ENCODE data around the gene PAF1.
"Not testable (repeated sequence)": the region's sequence is repeated elsewhere in the genome, so short reads cannot be mapped to it uniquely, and the experiment has no call there.

Gene PAF1

DNA sequence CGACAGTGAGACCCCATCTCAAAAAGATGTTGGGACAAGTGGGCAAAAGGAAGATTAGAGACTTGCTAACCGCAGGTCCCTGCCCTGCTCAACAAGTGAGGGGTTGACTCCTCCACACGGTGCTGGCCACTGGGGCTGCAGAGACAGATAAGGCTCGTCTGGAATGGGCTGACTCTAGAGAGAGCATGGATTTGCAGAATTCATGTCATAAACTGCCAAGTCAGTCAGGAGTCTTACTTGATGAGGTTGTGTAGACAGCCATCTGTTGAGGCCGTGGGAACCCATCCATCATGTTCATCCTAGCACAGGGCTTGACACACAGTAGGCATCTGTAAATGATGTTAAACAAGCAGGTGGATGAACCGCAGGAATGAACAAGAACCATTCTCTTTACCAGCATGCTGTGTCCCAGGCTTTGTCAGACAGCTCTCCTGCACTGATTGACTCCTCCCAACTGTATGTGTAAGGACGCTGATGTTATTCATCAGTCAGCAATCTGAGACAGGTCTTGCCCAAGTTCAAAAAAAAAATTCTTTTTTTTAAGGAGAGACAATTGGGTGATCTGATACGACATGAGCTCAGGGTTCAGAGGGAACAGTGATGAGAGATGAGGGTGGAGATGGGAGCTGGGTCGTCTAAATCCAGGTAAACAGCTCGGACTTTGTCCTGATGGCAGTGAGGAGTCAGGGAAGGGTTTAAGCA lies 8.8 kb downstream of the PAF1 start:
- no peak for DNase-seq

DNA sequence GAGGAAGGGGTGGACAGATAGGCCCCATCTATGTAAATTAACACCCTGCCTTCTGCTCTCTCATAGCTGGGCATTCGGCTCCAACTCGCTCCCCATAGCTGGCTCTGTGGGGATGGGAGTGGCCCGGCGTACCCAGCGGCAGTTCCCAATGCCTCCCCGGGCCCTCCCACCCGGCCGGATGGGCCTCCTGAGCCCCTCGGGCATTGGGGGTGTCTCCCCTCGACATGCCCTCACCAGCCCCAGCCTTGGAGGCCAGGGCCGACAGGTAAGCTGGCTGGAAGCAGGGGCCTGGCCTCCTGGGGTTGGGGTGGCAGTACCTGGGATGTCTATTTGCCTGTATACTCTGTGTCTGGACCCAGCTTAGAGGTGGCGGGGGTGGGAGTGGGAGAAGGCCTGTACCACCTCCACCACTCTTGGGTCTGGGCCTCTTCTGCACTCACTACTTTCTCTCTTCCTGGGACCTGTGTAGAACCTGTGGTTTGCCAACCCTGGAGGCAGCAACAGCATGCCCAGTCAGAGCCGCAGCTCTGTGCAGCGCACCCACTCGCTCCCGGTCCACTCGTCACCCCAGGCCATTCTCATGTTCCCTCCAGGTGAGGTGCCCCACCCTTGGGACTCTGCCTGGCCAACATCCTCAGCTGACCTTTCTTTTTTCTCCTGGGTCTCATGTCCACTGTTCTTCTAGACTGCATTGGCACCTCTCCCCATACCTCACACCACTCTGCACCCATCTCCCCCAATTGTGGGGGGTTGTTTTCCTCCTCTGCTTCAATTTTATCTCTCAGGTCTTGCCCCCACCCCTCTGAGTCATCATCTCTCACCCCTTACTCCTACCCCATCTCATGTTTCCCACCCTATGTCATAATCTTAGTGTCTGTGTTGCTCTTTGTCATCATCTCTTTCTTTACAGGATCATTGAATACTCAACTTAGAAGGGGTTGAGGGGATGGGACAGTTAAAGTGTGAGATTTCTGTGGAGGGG lies 10.1 kb downstream of the PAF1 start:
- DNase-seq: no peak

DNA sequence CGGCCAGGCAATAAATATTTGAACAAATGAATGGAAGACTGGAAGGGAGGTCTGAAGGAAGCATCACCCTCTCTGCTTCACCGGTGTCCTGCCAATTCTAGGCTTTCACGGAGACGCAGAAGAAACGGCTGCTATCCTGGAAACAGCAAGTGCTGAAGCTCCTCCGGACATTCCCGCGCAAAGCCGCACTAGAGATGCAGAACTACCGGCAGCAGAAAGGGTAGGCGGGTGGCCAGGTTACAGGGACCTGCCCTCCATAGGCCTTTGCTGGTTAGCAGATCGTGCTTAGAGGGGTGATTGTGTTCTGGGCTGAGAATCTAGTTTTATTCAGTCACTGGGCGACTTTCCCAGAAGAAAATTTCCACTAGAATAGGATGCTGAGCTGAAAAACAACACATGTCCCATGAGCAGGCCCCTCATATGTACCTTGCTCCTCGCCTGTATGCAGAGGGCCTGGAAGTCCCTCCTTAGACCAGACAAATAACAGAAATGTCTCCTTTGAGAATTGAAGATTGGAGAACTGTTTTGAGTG lies 11.0 kb downstream of the PAF1 start:
- DNase-seq: no peak

DNA sequence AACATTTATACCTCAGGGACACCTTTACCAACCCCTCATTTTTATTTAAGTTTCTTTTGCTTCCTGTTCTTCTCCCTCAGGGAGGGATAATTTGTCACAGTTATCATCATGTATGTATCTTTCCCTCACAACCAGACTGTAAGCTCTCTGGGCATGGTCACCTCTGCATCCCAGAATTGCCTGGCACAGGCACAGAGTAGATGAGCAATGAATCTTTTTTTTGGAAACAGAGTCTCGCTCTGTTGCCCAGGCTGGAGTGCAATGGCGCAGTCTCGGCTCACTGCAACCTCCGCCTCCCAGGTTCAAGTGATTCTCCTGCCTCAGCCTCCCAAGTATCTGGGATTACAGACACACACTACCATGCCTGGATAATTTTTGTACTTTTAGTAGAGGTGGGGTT lies 11.5 kb downstream of the PAF1 start:
- DNase-seq: not testable (repeated sequence)

DNA sequence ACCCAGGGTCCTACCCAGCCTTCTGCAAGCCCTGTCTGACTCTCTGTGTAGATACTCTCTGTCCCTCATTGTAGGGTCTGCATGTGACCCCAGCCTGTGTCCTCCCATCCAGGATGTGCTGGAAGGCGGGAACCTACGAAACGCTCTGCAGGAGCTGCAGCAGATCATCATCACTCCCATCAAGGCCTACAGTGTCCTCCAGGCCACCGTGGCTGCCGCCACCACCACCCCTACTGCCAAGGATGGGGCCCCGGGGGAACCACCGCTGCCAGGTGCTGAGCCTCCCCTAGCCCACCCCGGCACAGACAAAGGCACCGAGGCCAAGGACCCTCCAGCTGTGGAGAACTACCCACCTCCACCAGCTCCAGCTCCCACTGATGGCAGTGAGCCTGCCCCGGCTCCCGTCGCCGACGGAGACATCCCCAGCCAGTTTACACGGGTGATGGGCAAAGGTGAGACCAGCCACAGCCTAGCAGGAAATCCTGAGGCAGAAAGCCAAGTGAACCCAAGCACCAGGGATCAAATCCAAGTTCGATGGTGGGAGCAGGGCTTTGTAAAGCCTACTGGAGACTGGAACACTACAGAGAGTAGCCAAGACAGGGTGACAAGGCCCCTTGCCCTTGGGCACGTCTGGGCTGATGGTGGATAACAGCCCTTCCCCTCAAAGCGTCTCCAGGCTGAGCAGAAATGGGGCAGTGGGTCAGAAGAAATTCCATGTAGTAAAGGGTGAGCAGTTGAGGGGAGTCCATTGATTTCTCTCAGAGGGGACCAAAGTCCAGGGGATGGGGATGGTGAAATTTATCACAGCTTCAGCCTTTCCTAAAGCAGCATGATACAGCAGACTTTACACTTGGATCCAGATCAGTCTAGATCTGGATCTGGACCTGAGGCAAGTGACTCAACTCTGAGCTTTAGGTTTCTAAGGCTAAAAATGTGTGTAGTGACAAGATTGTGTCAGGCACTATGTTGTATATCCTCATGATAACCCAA lies 13.2 kb downstream of the PAF1 start:
- no peak for DNase-seq

DNA sequence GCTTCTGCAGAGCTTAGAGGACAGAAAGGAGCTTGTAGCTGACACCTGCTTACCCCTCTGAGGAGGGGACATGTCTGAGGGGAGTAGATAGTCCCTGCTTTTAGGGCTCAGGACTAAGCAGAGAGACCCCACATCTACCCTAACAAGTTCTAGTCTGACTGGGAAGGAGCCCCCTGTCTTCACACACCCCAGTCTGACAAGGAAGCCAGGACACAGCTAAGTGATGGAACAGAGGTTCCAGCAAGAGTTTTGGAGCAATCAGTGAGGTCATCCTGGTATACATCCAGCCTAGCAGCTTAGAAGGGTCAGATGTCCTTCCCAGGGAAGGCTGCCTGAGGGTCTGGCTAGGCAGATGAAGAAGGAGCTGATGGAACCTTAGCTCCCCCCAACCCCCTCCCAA lies 15.0 kb downstream of the PAF1 start:
- no peak for DNase-seq

DNA sequence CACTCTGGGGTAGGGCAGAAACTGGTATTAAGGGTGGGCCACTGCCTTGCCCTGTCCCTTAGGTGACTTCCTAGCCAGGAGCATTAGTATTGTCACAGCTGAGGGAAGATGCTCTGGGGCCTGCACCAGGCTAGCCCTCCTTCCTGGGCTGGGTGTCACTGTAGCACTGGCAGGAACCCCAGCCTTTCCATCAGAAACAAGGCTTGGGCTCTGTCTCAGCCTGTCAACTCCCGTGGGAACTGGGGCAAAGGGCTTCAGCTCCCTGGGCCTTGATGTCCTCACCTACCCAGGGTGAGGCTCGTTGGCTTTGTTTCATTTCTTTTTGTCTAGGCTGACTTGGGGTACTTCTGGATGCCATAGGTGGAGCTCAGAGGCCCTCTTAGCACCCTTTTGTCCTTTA lies 18.0 kb downstream of the PAF1 start:
- peak; percentile 28 for DNase-seq

DNA sequence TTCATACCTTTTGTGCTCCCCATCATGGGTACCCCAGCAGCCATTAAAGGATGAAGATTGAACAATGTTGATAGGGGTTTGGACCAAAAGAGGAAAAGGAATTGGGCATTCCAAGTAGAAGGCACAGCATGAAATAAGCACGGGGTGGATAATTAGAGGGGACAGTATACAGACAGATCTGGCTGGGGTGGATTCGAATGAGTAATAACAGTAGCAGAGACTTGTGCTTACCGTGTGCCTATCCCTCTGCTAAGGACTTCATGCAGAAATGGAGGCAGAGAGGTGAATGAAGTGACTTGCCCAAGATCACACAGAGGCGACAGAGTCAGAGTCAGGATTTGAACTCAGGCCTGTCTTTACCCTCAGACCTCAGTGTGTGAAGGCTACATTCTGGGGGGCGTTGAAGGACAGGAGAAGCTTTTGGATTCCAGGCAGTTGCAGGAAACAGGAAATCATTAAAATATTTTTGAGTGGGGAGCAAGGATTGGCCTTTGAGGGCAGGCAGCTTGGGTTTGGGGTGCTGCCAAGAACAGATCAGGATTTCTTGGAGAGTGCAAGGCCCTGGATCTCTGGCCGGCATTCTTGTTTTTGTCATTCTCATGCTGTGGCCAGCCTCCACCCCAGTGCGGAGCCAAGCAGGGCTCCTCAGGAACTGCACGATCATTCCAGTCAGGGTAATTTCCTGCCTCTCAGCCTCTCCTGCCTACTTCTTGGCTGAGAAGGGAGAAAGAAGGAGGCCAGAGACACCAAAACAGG lies 18.7 kb downstream of the PAF1 start:
- DNase-seq: peak; percentile 93

DNA sequence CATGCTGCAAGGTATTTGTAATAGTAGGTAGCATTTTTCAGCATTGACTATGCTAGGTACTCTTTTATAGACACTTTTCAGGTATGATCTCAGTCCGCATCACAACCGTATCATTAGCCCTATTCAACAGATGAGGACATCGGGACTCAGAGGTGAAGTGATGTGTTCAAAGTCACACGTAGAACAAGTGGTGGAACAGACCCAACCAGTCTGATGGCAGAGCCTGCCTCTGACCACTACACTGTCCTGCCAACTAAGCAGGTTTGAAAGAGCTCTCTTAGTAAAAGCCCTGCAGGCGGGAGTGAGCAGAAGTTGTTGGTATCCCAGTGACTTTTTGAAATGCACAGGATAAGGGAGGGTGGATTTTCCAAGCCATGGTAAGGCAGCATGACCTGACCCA lies 20.2 kb downstream of the PAF1 start:
- DNase-seq: no peak

DNA sequence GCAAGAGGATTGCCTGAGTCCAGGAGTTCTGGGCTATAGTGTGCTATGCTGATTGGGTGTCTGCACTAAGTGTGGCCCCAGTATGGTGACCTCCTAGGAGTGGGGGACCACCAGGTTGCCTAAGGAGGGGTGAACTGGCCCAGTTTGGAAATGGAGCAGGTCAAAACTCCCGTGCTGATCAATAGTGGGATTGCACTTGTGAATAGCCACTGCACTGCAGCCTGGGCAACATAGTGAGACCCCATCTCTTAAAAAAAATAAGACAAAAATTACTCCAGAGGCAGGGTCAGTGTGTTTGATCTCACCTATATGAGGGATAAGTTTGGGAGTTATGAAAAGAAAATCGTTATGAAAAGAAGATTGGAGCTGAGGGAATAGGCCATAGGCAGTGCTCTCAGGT lies 21.7 kb downstream of the PAF1 start:
- no peak for DNase-seq

DNA sequence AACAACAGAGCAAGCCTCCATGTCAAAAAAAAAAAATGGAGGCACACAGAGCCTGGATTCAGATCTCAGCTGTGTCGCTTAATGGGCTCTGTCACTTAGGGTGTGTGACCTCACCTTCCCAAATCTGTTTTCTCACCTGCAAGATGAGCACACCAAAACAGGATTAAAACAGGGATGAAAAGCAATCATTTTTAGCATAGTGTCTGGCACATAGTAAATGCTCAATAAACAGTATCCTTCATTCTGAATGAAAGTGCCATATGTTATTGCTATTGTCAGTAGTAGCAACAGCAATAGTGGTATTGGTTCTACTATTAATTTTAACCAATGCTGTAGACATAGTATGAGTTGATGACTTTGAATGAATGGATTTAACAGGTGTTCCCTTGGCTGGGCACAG lies 25.4 kb downstream of the PAF1 start:
- DNase-seq: no peak

DNA sequence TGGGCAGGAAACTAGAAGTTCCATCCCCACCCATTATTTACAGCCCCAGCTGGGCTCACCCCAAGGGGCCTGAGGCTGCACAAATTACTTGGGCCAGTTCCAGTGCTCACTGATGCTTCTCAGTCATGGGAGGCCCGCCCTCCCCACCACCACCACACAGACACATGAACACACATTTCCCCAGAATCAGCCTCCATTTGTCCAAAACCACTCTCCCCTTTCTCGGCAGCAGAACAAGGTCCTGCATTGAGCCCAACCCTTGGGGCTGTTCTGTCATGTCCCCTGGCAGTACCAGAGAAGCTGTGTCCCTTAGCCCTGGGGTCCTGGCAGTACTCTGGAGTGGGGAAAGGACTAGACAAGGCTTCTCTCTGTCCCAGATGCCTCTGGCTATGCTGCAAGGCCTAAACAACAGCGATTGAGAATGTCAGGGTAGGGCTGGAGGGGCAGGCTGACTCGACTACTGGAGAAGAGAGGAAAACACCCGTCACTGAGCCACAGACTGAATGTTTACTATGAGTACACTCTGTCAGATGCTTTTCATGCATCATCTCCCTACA lies 26.9 kb downstream of the PAF1 start:
- DNase-seq: peak; percentile 12

DNA sequence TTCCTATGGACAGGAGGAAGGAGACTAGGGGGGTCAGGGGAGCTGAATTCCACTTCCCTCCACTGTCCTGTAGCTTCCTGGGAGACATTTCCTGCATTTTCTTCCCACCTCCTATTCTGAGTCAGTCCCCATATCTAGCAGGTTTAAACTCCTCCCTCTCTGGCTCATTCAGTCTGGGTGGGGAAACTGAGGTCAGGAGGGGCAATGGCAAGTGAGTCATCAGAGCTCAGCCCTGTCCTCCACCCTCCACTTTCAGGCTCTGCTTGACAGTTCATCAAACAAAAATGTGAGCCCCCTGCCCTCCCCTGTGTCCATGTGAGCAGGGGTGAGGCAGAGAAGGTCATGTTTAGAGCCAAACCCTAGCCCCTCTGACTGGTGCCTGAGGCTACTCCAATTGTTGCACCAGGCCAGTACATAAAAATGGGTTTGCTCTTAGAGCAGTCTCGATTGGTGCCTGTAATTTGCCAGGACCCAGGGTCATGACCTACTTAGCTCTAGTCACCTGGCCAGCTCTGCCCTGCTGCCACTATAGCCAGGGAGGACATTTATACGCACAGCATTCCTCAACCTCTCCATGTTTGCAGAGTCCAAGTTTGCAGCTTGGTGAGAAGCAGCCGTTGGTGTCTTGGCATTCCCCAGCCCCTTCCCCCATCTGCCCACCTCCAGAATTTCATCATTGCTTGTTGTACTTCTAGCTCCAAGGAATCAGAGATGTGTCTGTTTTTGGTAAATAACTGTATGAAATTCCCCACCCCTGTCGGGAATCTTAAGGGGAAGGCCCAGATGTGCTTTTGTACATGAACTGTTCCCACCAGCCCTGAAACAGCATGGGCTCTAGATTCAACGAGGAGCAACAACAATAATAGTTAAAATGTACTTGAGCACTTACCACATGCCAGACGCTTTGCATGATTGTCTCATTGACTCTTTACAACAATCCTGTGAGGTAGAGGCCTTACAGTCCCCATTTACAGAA lies 27.9 kb downstream of the PAF1 start:
- peak; percentile 74 for DNase-seq

DNA sequence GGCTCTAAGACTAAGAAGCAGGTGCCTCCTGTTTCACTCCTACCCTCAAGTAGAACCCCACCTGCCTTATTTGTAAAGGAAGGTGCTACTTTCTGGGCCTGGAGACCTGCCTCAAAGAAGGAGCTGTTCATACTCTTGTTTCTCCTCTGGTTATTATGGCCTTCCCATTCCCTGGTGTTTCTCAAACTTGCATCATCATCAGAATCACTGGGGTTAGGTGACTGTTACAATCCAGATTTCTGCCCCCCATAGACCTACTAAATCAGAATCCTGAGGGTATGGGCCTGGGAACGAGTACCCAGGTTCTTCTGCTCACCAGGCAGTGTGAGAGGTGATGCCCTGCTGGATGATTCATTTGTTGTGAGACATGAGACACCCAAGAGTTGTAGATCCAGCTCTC lies 30.3 kb downstream of the PAF1 start:
- no peak for DNase-seq

DNA sequence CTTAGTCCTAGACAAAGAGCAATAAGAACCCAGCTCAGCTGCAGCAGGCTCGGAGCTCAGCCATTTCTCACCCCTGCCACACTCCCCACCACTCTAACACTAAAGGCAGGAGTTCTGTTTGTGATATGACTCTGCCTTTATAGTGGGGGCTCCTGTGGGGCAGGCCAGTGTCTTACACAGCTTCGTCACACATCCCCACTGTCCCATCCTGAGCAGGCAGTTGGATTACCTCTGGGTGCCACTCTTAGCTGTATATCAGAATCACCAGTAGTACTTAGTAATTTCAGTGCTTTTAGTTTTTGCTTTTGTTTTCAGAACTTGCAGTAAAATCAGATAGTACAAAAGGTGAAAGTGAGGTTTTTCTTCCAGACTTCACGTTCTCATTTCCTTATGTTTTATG lies 31.9 kb downstream of the PAF1 start:
- DNase-seq: no peak

DNA sequence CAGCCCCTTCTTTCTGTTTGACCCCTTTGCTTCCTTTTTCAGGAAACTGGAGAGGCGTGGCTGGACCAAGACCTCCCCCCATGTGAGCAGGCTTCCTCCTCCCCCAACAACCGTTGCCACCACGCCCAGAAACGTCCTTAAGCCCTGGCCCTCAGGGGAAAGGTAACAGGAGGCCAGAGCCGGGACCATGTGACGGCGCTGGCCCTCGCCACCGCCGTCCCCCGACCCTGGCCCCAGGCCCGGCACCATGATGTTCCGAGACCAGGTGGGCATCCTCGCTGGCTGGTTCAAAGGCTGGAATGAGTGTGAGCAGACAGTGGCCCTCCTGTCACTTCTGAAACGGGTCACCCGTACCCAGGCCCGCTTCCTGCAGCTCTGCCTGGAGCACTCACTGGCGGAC lies 34.3 kb downstream of the PAF1 start:
- no peak for DNase-seq

DNA sequence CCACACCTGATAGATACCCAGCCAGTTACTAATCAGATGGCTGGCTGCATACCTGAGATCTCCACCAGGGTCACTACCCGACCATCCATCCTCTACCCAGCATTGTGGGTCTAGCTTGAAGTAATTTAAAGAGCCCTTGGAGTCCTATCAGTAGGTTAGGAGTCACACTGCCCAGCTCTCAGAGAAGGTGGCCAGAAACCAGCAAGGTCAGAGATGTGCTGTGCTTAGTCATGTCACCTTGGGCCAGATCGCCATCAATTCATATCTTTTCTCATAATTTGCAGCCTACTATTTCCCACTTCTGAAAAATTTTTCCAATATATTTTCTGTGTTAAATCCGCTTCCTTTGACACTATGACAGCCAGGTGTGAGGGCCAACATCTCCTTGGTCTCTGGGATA lies 34.8 kb downstream of the PAF1 start:
- DNase-seq: no peak

DNA sequence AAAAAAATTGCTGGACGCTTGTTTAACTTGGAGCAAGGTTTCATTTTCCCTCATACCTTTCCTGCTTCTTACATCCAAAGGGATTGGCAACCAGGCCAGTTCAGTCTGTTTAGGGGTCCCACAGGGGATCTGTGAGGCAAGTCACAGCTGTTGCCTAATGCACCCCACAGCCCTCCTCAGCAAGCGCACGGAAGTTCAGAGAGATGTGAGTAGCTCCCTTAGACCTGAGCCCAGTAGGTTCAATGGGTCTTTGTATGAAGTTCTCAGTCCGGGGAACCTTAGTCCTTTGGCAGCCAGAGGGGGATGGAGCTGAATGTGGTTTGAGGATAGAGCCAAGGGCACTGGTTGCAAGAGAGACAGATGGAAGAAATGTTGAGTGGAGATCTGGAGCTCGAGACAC lies 35.7 kb downstream of the PAF1 start:
- DNase-seq: no peak

DNA sequence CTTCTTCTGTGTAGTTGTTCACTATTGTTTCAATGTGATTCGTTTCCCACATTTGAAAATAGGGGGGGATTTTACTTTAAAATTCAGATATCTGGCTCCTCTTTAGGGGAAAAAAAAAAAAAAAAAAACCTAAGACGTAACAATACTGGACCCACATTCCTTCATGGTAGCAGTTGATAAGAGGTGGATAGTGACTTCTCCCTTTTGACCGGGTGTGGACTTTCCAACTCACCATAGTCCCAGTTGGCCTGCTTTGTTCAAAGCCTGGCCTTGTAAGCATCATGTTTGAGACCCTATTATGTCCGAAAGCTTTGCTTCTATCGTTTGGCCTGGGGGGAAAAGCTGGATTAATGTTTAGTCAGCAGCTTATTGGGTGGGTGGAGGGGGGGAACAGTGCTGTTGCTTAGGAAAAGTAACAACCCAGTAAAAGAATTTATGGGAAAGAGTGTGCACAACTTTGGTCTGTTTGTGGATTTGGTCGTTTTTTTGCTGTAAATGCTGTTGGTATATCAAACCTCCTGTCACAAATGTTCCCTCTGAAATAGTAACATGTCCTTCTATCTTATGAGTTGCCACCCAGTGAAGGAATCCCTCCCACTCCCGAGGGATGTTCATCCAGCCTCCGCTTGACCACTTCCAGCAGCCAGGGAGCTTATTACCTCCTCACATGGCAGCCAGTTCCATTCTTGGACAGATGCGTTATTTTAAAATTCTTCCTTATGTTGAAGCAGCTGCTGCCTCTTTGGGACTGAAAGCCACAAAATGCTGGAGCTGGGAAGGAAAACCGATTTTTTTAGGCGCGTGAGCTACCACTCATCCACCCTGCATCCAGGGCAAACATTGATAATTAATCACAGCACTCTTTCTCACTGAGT lies 38.3 kb downstream of the PAF1 start:
- peak; percentile 24 for DNase-seq
